Activated CD8-positive, alpha-beta memory T cell treated with anti-CD3 and anti-CD28 coated beads for 4 hours (primary cell): ENCODE data around the gene DFFA.
"Not testable (repeated sequence)": the region's sequence is repeated elsewhere in the genome, so short reads cannot be mapped to it uniquely, and the experiment has no call there.

Source experiments
- DNase-seq, 2 donors: peaks; one replicate each; pipeline ENCODE4 v3.0.0-alpha.2; 2020; ENCODE audit warnings: low read depth in 2 of 2

Gene DFFA

DNA sequence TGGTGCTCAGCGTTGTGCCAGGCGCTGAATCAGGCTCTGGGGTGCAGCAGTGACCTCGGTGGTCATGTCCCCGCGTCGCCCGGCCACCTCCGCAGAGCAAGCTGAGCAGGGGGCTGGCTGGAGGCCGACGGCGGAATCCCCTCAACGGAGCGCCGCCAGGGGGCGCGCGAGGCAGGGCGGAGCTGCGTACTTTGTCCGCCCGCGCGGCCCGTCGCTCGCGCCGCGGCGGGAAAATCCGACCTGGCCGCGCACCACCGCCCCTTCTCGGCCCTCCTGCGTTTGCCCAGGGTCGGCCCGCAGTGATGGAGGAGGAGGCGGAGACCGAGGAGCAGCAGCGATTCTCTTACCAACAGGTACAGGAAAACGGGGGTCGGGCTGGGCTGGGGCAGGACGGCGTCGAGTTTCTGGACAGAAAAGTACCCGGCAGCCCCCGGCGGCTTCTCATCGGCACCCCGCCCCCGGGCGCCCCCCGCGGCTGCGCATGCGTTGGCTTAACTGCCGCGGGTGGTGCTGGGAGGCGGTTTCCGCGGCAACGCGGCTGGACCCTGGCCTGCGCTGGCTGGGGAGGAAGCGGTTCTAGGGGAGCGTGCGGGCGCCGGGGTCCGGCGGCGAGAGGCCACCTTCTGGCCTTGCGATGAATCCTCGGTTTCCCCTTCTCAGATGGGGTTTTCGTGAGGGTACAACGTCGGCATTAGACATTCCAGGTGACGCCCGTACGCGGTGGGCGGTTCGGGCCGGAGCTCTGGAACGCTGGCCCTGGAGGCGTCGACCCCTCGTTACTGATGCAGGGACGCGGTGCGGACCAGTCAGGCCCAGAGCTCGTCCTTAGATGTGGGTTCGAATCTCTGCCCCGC is 41.9 kb downstream of the DFFA start, which contains the start of gene CENPS:
TSS of gene CENPS (plus strand) at position 218 of the 854 bp plus-strand sequence. CDS start at position 303, 85 bp downstream.
- peak; percentile 83 to 89 for DNase-seq

DNA sequence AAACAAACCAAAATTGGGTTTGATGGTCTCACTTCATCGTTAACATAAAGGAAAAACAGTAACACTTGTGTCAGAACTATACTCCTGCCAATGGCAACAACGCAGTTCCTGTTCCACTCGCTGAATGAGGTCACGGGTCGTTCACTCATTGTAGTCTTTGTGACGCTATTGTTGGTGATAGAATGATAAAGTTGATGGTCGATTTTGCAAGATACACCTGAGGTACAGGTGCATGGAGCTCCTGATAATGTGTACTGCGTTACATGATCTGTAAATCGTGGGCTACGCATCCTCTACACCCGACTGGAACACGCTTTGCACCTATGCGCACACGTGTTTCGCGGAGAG is 42.5 kb downstream of the DFFA start:
- DNase-seq = no peak

DNA sequence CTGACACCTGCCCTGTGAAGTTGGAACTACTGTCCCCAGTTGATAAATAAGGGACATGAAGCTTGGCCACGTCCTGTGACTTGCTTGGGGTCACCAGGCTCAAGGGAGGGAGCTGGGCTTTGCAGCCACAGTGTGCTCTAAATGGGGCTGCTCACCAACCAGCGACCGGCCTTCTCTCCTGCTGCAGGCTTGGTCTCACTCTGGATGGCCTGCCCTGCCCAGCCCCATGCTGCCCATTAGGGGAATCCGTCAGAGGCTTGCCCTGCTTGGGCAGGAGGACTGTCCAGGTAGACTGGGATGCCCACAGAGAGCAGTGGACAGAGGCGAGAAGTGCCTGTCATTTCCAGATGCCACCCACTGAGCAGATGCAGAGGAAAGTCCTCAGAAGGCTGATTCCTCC is 43.3 kb downstream of the DFFA start:
- DNase-seq = no peak

DNA sequence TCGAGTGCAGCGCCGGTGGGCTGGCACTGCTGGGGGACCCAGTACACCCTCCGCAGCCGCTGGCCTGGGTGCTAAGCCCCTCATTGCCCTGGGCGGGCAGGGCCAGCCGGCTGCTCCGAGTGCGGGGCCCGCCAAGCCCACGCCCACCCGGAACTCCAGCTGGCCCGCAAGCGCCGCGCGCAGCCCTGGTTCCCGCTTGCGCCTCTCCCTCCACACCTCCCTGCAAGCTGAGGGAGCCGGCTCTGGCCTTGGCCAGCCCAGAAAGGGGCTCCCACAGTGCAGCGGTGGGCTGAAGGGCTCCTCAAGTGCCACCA is 45.8 kb downstream of the DFFA start:
- not testable (repeated sequence) for DNase-seq

DNA sequence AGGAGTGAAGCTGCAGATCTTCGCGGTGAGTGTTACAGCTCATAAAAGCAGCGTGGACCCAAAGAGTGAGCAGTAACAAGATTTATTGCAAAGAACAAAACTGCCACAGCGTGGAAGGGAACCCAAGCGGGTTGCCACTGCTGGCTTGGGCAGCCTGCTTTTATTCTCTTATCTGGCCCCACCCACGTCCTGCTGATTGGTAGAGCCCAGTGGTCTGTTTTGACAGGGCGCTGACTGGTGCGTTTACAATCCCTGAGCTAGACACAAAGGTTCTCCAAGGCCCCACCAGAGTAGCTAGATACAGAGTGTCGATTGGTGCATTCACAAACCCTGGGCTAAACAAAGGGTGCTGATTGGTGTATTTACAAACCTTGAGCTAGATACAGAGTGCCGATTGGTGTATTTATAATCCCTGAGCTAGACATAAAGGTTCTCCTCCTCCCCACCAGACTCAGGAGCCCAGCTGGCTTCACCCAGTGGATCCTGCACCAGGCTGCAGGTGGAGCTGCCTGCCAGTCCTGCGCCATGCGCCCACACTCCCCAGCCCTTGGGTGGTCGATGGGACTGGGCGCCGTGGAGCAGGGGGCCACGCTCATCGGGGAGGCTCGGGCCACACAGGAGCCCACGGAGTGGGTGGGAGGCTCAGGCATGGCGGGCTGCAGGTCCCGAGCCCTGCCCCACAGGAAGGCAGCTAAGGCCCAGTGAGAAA is 46.3 kb downstream of the DFFA start:
- not testable (repeated sequence) for DNase-seq

DNA sequence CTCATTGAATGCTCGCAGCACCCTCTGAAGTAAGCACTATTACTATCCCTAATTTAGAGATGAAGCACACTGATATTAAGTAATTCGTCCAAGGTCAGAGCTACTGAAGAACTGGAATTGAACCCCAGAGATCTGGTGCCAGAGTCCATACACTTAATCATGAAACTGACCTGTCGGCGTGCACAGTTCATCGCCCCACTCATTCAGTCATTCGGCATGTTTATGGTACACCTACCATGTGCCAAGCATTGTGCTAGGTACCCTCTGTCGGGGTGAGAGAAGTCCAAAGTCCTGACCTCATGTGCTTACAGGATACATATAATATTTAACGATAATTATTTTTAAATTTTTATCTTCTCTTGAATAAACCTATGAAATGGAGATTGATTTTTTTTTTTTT is 47.7 kb downstream of the DFFA start:
- no peak for DNase-seq

DNA sequence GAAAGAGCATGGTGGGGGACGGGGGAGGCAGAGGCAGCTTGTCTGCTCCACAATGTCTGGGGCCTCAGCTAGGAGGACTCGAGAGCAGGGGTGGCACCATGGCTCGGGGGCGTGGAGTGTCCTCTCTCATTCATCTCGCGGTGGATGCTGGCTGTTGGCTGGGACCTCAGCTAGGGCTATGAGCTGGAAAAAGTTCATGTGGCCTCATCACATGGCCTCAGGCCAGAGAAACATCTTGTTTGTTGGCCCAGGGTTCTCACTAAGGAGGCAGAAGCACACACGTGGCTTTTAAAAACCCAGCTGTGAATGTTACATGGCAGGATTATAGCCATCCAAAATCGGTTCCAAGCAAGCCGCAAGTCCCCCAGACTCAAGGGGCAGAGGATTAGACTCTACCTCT is 48.3 kb downstream of the DFFA start:
- no peak for DNase-seq

DNA sequence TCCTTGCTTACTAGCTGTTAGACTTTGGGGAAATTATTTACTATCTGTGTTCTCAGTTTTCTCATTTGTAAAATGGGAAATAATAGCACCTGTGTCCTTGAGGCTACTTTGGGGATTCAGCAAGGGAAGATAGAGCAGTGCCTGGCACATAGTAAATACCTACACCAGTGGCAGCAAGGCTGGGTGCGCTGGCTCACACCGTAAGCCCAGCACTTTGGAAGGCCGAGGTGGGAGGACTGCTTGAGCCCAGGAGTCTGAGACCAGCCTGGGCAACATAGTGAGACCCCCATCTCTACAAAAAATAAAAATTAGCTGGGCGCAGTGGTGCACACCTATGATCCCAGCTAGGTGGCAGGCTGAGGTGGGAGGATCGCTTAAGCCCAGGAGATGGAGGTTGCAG is 50.7 kb downstream of the DFFA start:
- DNase-seq = no peak

DNA sequence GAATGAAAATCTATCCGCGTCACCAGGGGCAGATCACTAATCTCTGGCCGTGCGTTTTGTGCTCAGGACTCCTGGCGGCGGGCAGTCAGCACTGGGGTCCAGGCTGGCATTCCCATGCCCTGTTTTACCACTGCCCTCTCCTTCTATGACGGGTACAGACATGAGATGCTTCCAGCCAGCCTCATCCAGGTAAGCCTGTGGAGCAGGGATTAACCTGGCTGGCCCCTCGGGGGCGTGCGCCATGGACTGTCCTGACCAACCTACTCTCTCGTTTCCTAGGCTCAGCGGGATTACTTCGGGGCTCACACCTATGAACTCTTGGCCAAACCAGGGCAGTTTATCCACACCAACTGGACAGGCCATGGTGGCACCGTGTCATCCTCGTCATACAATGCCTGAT is 53.0 kb downstream of the DFFA start:
- DNase-seq = no peak

DNA sequence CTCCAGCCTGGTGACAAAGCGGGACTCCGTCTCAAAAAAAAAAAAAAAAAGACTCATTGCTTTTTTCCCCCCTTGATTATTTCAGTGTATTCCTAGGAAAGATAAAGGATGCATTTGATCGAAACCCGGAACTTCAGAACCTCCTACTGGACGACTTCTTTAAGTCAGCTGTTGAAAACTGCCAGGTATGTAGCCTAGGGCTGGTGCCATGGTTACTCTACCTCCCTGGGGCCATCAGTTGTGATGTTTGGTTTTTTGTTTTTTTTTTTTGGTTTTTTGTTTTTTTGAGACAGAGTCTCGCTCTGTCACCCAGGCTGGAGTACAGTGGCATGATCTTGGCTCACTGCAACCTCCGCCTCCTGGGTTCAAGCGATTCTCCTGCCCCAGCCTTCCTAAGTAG is 53.6 kb downstream of the DFFA start:
- not testable (repeated sequence) for DNase-seq

DNA sequence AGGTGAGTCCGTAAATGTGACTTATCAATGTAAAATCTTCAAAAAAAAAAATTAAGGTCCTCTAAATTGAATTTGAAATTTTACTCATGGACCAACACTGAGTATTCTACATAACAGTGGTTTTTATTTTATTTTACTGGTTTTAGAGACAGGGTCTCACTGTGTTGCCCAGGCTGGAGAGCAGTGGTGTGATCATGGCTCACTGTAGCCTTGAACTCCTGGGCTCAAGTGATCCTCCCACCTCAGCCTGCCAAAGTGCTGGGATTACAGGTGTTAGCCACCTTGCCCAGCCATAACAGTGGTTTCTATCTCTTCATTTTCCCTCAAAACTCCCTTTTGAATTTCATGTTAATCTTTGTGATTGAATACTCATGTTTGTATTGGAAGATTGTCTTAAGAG is 56.4 kb downstream of the DFFA start:
- DNase-seq = not testable (repeated sequence)

DNA sequence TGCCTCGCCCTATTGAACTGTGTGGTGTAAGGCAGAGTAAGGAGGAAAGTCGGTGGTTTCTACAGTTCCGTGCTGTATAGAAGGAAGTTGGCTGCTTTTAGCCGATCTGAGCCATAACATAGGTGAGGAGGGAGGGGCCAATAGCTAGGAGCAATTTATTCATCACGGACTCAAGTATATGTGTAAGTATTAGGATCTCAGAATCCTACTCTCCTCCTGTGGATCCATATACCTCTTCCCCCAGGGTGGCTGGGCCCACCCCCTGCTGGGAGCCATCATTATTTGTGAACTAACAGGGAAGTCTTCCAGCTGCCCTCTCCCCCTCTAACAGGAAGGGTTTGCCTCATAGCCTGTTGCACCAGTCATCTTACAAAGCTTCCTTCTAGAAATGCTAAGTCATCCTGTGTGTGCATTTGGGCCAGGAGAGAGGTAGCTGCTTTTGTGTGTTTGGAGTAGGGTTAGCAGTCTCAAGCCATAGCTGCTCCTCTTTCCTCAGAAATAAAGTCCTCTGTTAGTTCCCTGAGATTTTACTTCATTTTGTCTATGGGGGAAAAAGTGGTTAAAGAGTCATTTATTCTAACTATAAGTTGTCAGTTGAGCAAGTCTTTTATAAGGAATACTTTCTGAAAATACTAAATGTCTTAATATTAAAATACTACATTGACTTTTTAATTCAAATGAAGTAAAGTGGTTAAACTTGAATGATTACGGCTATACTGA is 57.0 kb downstream of the DFFA start:
- DNase-seq = no peak

DNA sequence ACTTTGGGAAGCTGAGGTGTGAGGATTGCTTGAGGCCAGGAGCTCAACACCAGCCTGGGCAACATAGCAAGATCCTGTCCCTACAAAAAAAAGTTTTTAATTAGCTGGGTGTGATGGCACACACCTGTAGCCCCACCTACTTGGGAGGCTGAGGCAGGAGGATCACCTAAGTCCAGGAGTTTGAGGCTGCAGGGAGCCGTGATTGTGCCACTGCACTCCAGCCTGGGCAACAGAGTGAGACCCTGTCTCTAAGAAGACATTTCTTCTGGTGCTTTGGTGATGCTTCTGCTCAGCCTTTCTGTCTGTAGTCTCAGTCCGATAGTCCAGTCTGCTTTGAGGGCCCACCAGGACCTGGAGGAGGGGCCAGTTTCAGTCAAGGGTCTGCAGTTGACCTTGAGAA is 65.1 kb downstream of the DFFA start:
- no peak for DNase-seq
